GM12872 (cell line): Measurements from ENCODE around the gene NOC4L.

Experiments used
- CTCF ChIP-seq: IDR thresholded peaks from 3 replicates; pipeline ENCODE4 v1.5.1; 2011; ENCODE audit warnings: low read depth, mild to moderate bottlenecking, low read length, moderate library complexity; ENCODE audit not compliant: insufficient read depth

The NOC4L gene

GRCh38 chr12:132105467-132105866 is 38.8 kb upstream of the NOC4L start:
- TF ChIP-seq CTCF: no peak

- no peak for TF ChIP-seq CTCF
Measured at GRCh38 chr12:132106921-132107320, 37.3 kb upstream of the NOC4L start.

- no peak for TF ChIP-seq CTCF
Measured at GRCh38 chr12:132108211-132108832, 35.9 kb upstream of the NOC4L start.

- no peak for TF ChIP-seq CTCF
Measured at GRCh38 chr12:132109741-132110140, 34.5 kb upstream of the NOC4L start.

GRCh38 chr12:132110677-132111076 is 33.6 kb upstream of the NOC4L start:
- TF ChIP-seq CTCF: no peak

- no peak for TF ChIP-seq CTCF
Measured at GRCh38 chr12:132111654-132112304, 32.5 kb upstream of the NOC4L start.

- TF ChIP-seq CTCF: no peak
Measured at GRCh38 chr12:132114667-132115066, 29.6 kb upstream of the NOC4L start.
